GM12878 (cell line): ENCODE data around the gene KCNH4.

Source experiments
- POLR2A ChIP-seq: IDR thresholded peaks from 2 replicates; pipeline ENCODE4 v1.6.1; 2011; ENCODE audit warnings: low read depth, mild to moderate bottlenecking, low read length
- ZZZ3 ChIP-seq: IDR thresholded peaks from 2 replicates; pipeline ENCODE4 v1.6.1; 2011; ENCODE audit warnings: low read depth; ENCODE audit not compliant: control insufficient read depth, insufficient read length
- TF ChIP-seq, protein P1 (sequence below): IDR thresholded peaks from 2 replicates; pipeline ENCODE4 v1.6.1; 2012; ENCODE audit warnings: low read depth, low read length, improper control_type of control experiment

DNA sequence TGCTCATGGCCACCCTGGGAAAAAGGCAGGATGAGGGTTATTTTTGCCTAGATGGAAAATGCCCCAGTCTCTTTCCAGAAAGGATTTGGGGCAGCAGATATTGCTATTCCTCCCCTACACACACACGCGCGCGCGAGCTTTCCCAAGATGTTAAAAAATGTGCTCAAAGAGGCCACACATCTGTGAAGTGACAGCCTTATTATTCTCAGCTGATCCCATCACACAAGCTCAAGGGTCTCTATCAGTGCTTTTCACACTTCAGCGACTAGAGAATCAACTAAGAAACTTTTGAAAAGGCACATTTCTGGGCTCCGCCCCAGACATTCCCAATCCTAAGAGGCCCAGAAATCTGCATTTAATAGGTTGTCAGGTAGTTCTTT, 20.4 kb downstream of the KCNH4 start:
- TF ChIP-seq ZZZ3, result no peak
- TF ChIP-seq, protein P1, sequence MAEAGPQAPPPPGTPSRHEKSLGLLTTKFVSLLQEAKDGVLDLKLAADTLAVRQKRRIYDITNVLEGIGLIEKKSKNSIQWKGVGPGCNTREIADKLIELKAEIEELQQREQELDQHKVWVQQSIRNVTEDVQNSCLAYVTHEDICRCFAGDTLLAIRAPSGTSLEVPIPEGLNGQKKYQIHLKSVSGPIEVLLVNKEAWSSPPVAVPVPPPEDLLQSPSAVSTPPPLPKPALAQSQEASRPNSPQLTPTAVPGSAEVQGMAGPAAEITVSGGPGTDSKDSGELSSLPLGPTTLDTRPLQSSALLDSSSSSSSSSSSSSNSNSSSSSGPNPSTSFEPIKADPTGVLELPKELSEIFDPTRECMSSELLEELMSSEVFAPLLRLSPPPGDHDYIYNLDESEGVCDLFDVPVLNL, result no peak
- no peak for TF ChIP-seq POLR2A
